ENCODE measurements around the gene ELAVL4.

Gene ELAVL4

GRCh38 chr1:50209749-50210148 lies 101.0 kb downstream of the ELAVL4 start:
- H3K36me3 ChIP-seq (ENCODE audit: control insufficient read depth, insufficient read depth, low read length), result no peaks in the 10 kb centered on the region
- WGBS, 2 experiments (ENCODE audit: insufficient coverage in 2 of 2), result 83 to 100% methylated on average over 1 of the region's 1 CpG
- H3K27ac ChIP-seq (ENCODE audit: low read depth, low read length, severe bottlenecking), result no peak overlapping the region
- H3K9me3 ChIP-seq (ENCODE audit: control insufficient read depth, low read length), result no peaks in the 10 kb centered on the region
- H3K4me1 ChIP-seq (ENCODE audit: control insufficient read depth, insufficient read depth, low read length, poor library complexity, severe bottlenecking), result no peaks in the 10 kb centered on the region
- H3K4me3 ChIP-seq (ENCODE audit: extremely low read depth, insufficient read depth, low read length, poor library complexity, severe bottlenecking), result no peak overlapping the region

- no peaks in the 10 kb centered on the region for H3K36me3 ChIP-seq (ENCODE audit: control insufficient read depth, insufficient read depth, low read length)
- H3K27ac ChIP-seq (ENCODE audit: low read depth, low read length, severe bottlenecking), result no peak overlapping the region
- H3K4me1 ChIP-seq (ENCODE audit: control insufficient read depth, insufficient read depth, low read length, poor library complexity, severe bottlenecking), result no peaks in the 10 kb centered on the region
- no peak overlapping the region for H3K4me3 ChIP-seq (ENCODE audit: extremely low read depth, insufficient read depth, low read length, poor library complexity, severe bottlenecking)
- no peaks in the 10 kb centered on the region for H3K9me3 ChIP-seq (ENCODE audit: control insufficient read depth, low read length)
- WGBS, 2 experiments (ENCODE audit: insufficient coverage in 2 of 2), result 21 to 30% methylated on average over 3 of the region's 3 CpGs
Observed at GRCh38 chr1:50213505-50213904, 104.8 kb downstream of the ELAVL4 start.

- WGBS, 2 experiments (ENCODE audit: insufficient coverage in 2 of 2), result 68 to 75% methylated on average over 5 to 8 of the region's 8 CpGs
- Histone ChIP-seq H3K4me1 (ENCODE audit: control insufficient read depth, insufficient read depth, low read length, poor library complexity, severe bottlenecking) (no peaks in the 10 kb centered on the region), H3K4me3 (ENCODE audit: extremely low read depth, insufficient read depth, low read length, poor library complexity, severe bottlenecking) (no peak overlapping the region), H3K36me3 (ENCODE audit: control insufficient read depth, insufficient read depth, low read length) (no peaks in the 10 kb centered on the region), H3K27ac (ENCODE audit: low read depth, low read length, severe bottlenecking) (no peak overlapping the region), H3K9me3 (ENCODE audit: control insufficient read depth, low read length) (no peaks in the 10 kb centered on the region)
Observed at GRCh38 chr1:50214717-50215116, 106.0 kb downstream of the ELAVL4 start.

GRCh38 chr1:50218344-50219120 lies 109.8 kb downstream of the ELAVL4 start:
- Histone ChIP-seq H3K36me3 (ENCODE audit: control insufficient read depth, insufficient read depth, low read length) (no peaks in the 10 kb centered on the region), H3K27ac (ENCODE audit: low read depth, low read length, severe bottlenecking) (no peak overlapping the region), H3K4me1 (ENCODE audit: control insufficient read depth, insufficient read depth, low read length, poor library complexity, severe bottlenecking) (no peaks in the 10 kb centered on the region), H3K9me3 (ENCODE audit: control insufficient read depth, low read length) (no peaks in the 10 kb centered on the region), H3K4me3 (ENCODE audit: extremely low read depth, insufficient read depth, low read length, poor library complexity, severe bottlenecking) (no peak overlapping the region)
- 69 to 70% methylated on average over 5 to 6 of the region's 7 CpGs for WGBS, 2 experiments (ENCODE audit: insufficient coverage in 2 of 2)

- WGBS, 2 experiments (ENCODE audit: insufficient coverage in 2 of 2), result 50 to 67% methylated on average over 1 to 2 of the region's 4 CpGs
- Histone ChIP-seq H3K9me3 (ENCODE audit: control insufficient read depth, low read length) (peaks cover 26% of the 10 kb centered on the region), H3K36me3 (ENCODE audit: control insufficient read depth, insufficient read depth, low read length) (no peaks in the 10 kb centered on the region), H3K27ac (ENCODE audit: low read depth, low read length, severe bottlenecking) (no peak overlapping the region), H3K4me1 (ENCODE audit: control insufficient read depth, insufficient read depth, low read length, poor library complexity, severe bottlenecking) (no peaks in the 10 kb centered on the region), H3K4me3 (ENCODE audit: extremely low read depth, insufficient read depth, low read length, poor library complexity, severe bottlenecking) (no peak overlapping the region)
Observed at GRCh38 chr1:50228871-50229384, 120.2 kb downstream of the ELAVL4 start.

- H3K4me1 ChIP-seq (ENCODE audit: control insufficient read depth, insufficient read depth, low read length, poor library complexity, severe bottlenecking), result no peaks in the 10 kb centered on the region
- H3K9me3 ChIP-seq (ENCODE audit: control insufficient read depth, low read length), result peaks cover 30% of the 10 kb centered on the region
- no peak overlapping the region for H3K4me3 ChIP-seq (ENCODE audit: extremely low read depth, insufficient read depth, low read length, poor library complexity, severe bottlenecking)
- 80 to 100% methylated on average over 3 of the region's 5 CpGs for WGBS, 2 experiments (ENCODE audit: insufficient coverage in 2 of 2)
- H3K27ac ChIP-seq (ENCODE audit: low read depth, low read length, severe bottlenecking), result no peak overlapping the region
- H3K36me3 ChIP-seq (ENCODE audit: control insufficient read depth, insufficient read depth, low read length), result no peaks in the 10 kb centered on the region
Observed at GRCh38 chr1:50231209-50231608, 122.5 kb downstream of the ELAVL4 start.

GRCh38 chr1:50232336-50232735 lies 123.6 kb downstream of the ELAVL4 start:
- Histone ChIP-seq H3K4me1 (ENCODE audit: control insufficient read depth, insufficient read depth, low read length, poor library complexity, severe bottlenecking) (no peaks in the 10 kb centered on the region), H3K4me3 (ENCODE audit: extremely low read depth, insufficient read depth, low read length, poor library complexity, severe bottlenecking) (no peak overlapping the region), H3K27ac (ENCODE audit: low read depth, low read length, severe bottlenecking) (no peak overlapping the region), H3K36me3 (ENCODE audit: control insufficient read depth, insufficient read depth, low read length) (no peaks in the 10 kb centered on the region), H3K9me3 (ENCODE audit: control insufficient read depth, low read length) (peaks cover 29% of the 10 kb centered on the region)
- 9 to 58% methylated on average over 1 to 2 of the region's 3 CpGs for WGBS, 2 experiments (ENCODE audit: insufficient coverage in 2 of 2)

- H3K4me3 ChIP-seq (ENCODE audit: extremely low read depth, insufficient read depth, low read length, poor library complexity, severe bottlenecking), result no peak overlapping the region
- H3K4me1 ChIP-seq (ENCODE audit: control insufficient read depth, insufficient read depth, low read length, poor library complexity, severe bottlenecking), result no peaks in the 10 kb centered on the region
- no peak overlapping the region for H3K27ac ChIP-seq (ENCODE audit: low read depth, low read length, severe bottlenecking)
- 75 to 76% methylated on average over 2 to 3 of the region's 3 CpGs for WGBS, 2 experiments (ENCODE audit: insufficient coverage in 2 of 2)
- H3K9me3 ChIP-seq (ENCODE audit: control insufficient read depth, low read length), result peaks cover 17% of the 10 kb centered on the region
- no peaks in the 10 kb centered on the region for H3K36me3 ChIP-seq (ENCODE audit: control insufficient read depth, insufficient read depth, low read length)
Observed at GRCh38 chr1:50236656-50237055, 127.9 kb downstream of the ELAVL4 start.

- Histone ChIP-seq H3K27ac (ENCODE audit: low read depth, low read length, severe bottlenecking) (no peak overlapping the region), H3K36me3 (ENCODE audit: control insufficient read depth, insufficient read depth, low read length) (no peaks in the 10 kb centered on the region), H3K4me1 (ENCODE audit: control insufficient read depth, insufficient read depth, low read length, poor library complexity, severe bottlenecking) (no peaks in the 10 kb centered on the region), H3K4me3 (ENCODE audit: extremely low read depth, insufficient read depth, low read length, poor library complexity, severe bottlenecking) (no peak overlapping the region), H3K9me3 (ENCODE audit: control insufficient read depth, low read length) (peaks cover 17% of the 10 kb centered on the region)
- 76 to 87% methylated on average over 2 to 5 of the region's 6 CpGs for WGBS, 2 experiments (ENCODE audit: insufficient coverage in 2 of 2)
Observed at GRCh38 chr1:50237056-50237455, 128.3 kb downstream of the ELAVL4 start.

- Histone ChIP-seq H3K9me3 (ENCODE audit: control insufficient read depth, low read length) (no peaks in the 10 kb centered on the region), H3K4me3 (ENCODE audit: extremely low read depth, insufficient read depth, low read length, poor library complexity, severe bottlenecking) (no peak overlapping the region), H3K4me1 (ENCODE audit: control insufficient read depth, insufficient read depth, low read length, poor library complexity, severe bottlenecking) (no peaks in the 10 kb centered on the region), H3K36me3 (ENCODE audit: control insufficient read depth, insufficient read depth, low read length) (no peaks in the 10 kb centered on the region), H3K27ac (ENCODE audit: low read depth, low read length, severe bottlenecking) (no peak overlapping the region)
- 83 to 91% methylated on average over 4 to 5 of the region's 5 CpGs for WGBS, 2 experiments (ENCODE audit: insufficient coverage in 2 of 2)
Observed at GRCh38 chr1:50243939-50244338, 135.2 kb downstream of the ELAVL4 start.

GRCh38 chr1:50246869-50247268 lies 138.1 kb downstream of the ELAVL4 start:
- H3K4me3 ChIP-seq (ENCODE audit: extremely low read depth, insufficient read depth, low read length, poor library complexity, severe bottlenecking), result no peak overlapping the region
- H3K9me3 ChIP-seq (ENCODE audit: control insufficient read depth, low read length), result no peaks in the 10 kb centered on the region
- H3K27ac ChIP-seq (ENCODE audit: low read depth, low read length, severe bottlenecking), result no peak overlapping the region
- 100% methylated on average over 1 of the region's 1 CpG; no CpG with 5 or more reads in 1 of the 2 experiments for WGBS, 2 experiments (ENCODE audit: insufficient coverage in 2 of 2)
- H3K4me1 ChIP-seq (ENCODE audit: control insufficient read depth, insufficient read depth, low read length, poor library complexity, severe bottlenecking), result no peaks in the 10 kb centered on the region
- no peaks in the 10 kb centered on the region for H3K36me3 ChIP-seq (ENCODE audit: control insufficient read depth, insufficient read depth, low read length)
